GM21825 (cell line): ENCODE measurements around the gene PRKG1.
"Not testable (repeated sequence)": the region's sequence is repeated elsewhere in the genome, so short reads cannot be mapped to it uniquely, and the experiment has no call there.

Experiments
- ATAC-seq: cut with Tn5 transposase; IDR thresholded peaks from one replicate; pipeline ENCODE4 v1.9.1; 2021; ENCODE audit warnings: mild to moderate bottlenecking, moderate library complexity; ENCODE audit not compliant: unreplicated experiment

PRKG1 gene

GRCh38 chr10:52020702-52021101 is 946.4 kb downstream of the PRKG1 start:
- ATAC-seq = no peak

- no peak for ATAC-seq
Observed at GRCh38 chr10:52027055-52027705, 952.9 kb downstream of the PRKG1 start.

- ATAC-seq = no peak
Observed at GRCh38 chr10:52028523-52028858, 954.2 kb downstream of the PRKG1 start.

GRCh38 chr10:52029628-52030027 is 955.3 kb downstream of the PRKG1 start:
- ATAC-seq = no peak

GRCh38 chr10:52030051-52030790 is 955.9 kb downstream of the PRKG1 start:
- no peak for ATAC-seq

GRCh38 chr10:52030975-52031374 is 956.7 kb downstream of the PRKG1 start:
- no peak for ATAC-seq

- ATAC-seq = no peak
Observed at GRCh38 chr10:52031771-52032170, 957.5 kb downstream of the PRKG1 start.

- no peak for ATAC-seq
Observed at GRCh38 chr10:52032681-52033629, 958.7 kb downstream of the PRKG1 start.

- ATAC-seq = not testable (repeated sequence)
Observed at GRCh38 chr10:52039002-52039793, 964.9 kb downstream of the PRKG1 start.

- no peak for ATAC-seq
Observed at GRCh38 chr10:52040486-52040885, 966.2 kb downstream of the PRKG1 start.

- no peak for ATAC-seq
Observed at GRCh38 chr10:52043811-52044210, 969.5 kb downstream of the PRKG1 start.

GRCh38 chr10:52048051-52048450 is 973.8 kb downstream of the PRKG1 start:
- no peak for ATAC-seq

- ATAC-seq = no peak
Observed at GRCh38 chr10:52050429-52051047, 976.3 kb downstream of the PRKG1 start.

GRCh38 chr10:52053497-52053896 is 979.2 kb downstream of the PRKG1 start:
- ATAC-seq = no peak

- ATAC-seq = no peak
Observed at GRCh38 chr10:52056291-52056690, 982.0 kb downstream of the PRKG1 start.

- no peak for ATAC-seq
Observed at GRCh38 chr10:52059089-52059488, 984.8 kb downstream of the PRKG1 start.

- no peak for ATAC-seq
Observed at GRCh38 chr10:52063159-52063558, 988.9 kb downstream of the PRKG1 start.

- ATAC-seq = no peak
Observed at GRCh38 chr10:52064084-52064845, 990.0 kb downstream of the PRKG1 start.

- no peak for ATAC-seq
Observed at GRCh38 chr10:52066383-52066782, 992.1 kb downstream of the PRKG1 start.

- ATAC-seq = no peak
Observed at GRCh38 chr10:52068485-52068884, 994.2 kb downstream of the PRKG1 start.
